Skeletal muscle tissue (tissue), 4 donors: Measurements from ENCODE around the gene DPYD. TPM values are rescaled to one million over a fixed set of nuclear protein-coding genes. Genes with fewer than 3 reads are reported as not detected.

Experiments used
- H3K27ac ChIP-seq: one replicate; pipeline ENCODE4 v1.7.0; 2013; ENCODE audit warnings: mild to moderate bottlenecking, low read depth, low read length, inconsistent platforms
- H3K27me3 ChIP-seq, 3 donors: one replicate each; pipeline ENCODE4 v1.7.0; 2013; ENCODE audit warnings: low read length in 3 of 3; ENCODE audit not compliant: control insufficient read depth in 3 of 3, insufficient read depth in 3 of 3
- H3K36me3 ChIP-seq, 3 donors: one replicate each; pipeline ENCODE4 v1.7.0; 2013; ENCODE audit warnings: low read length in 3 of 3; ENCODE audit not compliant: control insufficient read depth in 3 of 3, insufficient read depth in 3 of 3
- H3K4me1 ChIP-seq, 3 donors: one replicate each; pipeline ENCODE4 v1.7.0; 2013; ENCODE audit warnings: low read length in 3 of 3, mild to moderate bottlenecking in 3 of 3; ENCODE audit not compliant: control insufficient read depth in 3 of 3, insufficient read depth in 3 of 3
- H3K4me3 ChIP-seq, 3 donors: one replicate each; pipeline ENCODE4 v1.7.0; 2013; ENCODE audit warnings: low read length in 3 of 3
- H3K9ac ChIP-seq, 3 donors: one replicate each; pipeline ENCODE4 v1.7.0; 2013; ENCODE audit warnings: low read length in 3 of 3, mild to moderate bottlenecking in 3 of 3, moderate library complexity in 2 of 3, low read depth in 1 of 3
- H3K9me3 ChIP-seq, 3 donors: one replicate each; pipeline ENCODE4 v1.7.0; 2013; ENCODE audit warnings: low read length in 3 of 3; ENCODE audit not compliant: control insufficient read depth in 3 of 3
- total RNA-seq: library from RNA; depleted of rRNA; stranded (reverse); fragments of >200 nt; gene quantifications from one replicate; pipeline ENCODE4 v1.2.3, GENCODE V29; 2014
- donor health status: Osteomylitis.

DPYD gene
- total RNA-seq, 1 donor from 2014 or later = 18.8 TPM

- Histone ChIP-seq H3K9me3 (no peaks in the 10 kb centered on the region), H3K27ac (no peak overlapping the region), H3K4me1 (peaks cover 0 to 2% (median 0%) of the 10 kb centered on the region in 3 donors), H3K9ac (no peak overlapping the region), H3K4me3 (no peak overlapping the region), H3K36me3 (no peaks in the 10 kb centered on the region), H3K27me3 (no peaks in the 10 kb centered on the region)
Observed at GRCh38 chr1:97907886-97908285, 12.9 kb downstream of the DPYD start.

- Histone ChIP-seq H3K4me3 (no peak overlapping the region), H3K36me3 (no peaks in the 10 kb centered on the region), H3K27ac (no peak overlapping the region), H3K4me1 (peaks cover 0 to 2% (median 0%) of the 10 kb centered on the region in 3 donors), H3K9me3 (no peaks in the 10 kb centered on the region), H3K9ac (no peak overlapping the region), H3K27me3 (no peaks in the 10 kb centered on the region)
Observed at GRCh38 chr1:97906567-97907241, 14.1 kb downstream of the DPYD start.

- H3K36me3 ChIP-seq = no peaks in the 10 kb centered on the region
- H3K4me3 ChIP-seq = no peak overlapping the region
- no peaks in the 10 kb centered on the region for H3K27me3 ChIP-seq
- H3K9me3 ChIP-seq = no peaks in the 10 kb centered on the region
- H3K9ac ChIP-seq = no peak overlapping the region
- H3K27ac ChIP-seq = no peak overlapping the region
- peaks cover 0 to 2% (median 0%) of the 10 kb centered on the region in 3 donors for H3K4me1 ChIP-seq
Observed at GRCh38 chr1:97905141-97905940, 15.5 kb downstream of the DPYD start.

GRCh38 chr1:97904534-97904933 lies 16.3 kb downstream of the DPYD start:
- peaks cover 0 to 2% (median 0%) of the 10 kb centered on the region in 3 donors for H3K4me1 ChIP-seq

GRCh38 chr1:97903626-97904025 lies 17.2 kb downstream of the DPYD start:
- no peaks in the 10 kb centered on the region for H3K27me3 ChIP-seq
- H3K9ac ChIP-seq = no peak overlapping the region
- peak overlapping the region; percentile 5 for H3K27ac ChIP-seq
- H3K4me1 ChIP-seq = peaks cover 0 to 2% (median 0%) of the 10 kb centered on the region in 3 donors
- no peak overlapping the region for H3K4me3 ChIP-seq
- no peaks in the 10 kb centered on the region for H3K9me3 ChIP-seq
- H3K36me3 ChIP-seq = no peaks in the 10 kb centered on the region

More at GRCh38 chr1:97904534-97904933, 16.3 kb downstream of the DPYD start:
- Histone ChIP-seq H3K4me3 (no peak overlapping the region), H3K9me3 (no peaks in the 10 kb centered on the region), H3K9ac (no peak overlapping the region), H3K27me3 (no peaks in the 10 kb centered on the region), H3K36me3 (no peaks in the 10 kb centered on the region), H3K27ac (no peak overlapping the region)

- Histone ChIP-seq H3K27ac (no peak overlapping the region), H3K4me1 (peaks cover 0 to 2% (median 0%) of the 10 kb centered on the region in 3 donors)
Observed at GRCh38 chr1:97902067-97902466, 18.8 kb downstream of the DPYD start.

GRCh38 chr1:97901017-97901658 lies 19.7 kb downstream of the DPYD start:
- H3K9ac ChIP-seq = no peak overlapping the region
- H3K4me3 ChIP-seq = no peak overlapping the region
- no peaks in the 10 kb centered on the region for H3K9me3 ChIP-seq
- H3K27me3 ChIP-seq = no peaks in the 10 kb centered on the region
- H3K36me3 ChIP-seq = no peaks in the 10 kb centered on the region
- H3K4me1 ChIP-seq = peaks cover 0 to 2% (median 0%) of the 10 kb centered on the region in 3 donors
- H3K27ac ChIP-seq = no peak overlapping the region

More at GRCh38 chr1:97902067-97902466, 18.8 kb downstream of the DPYD start:
- Histone ChIP-seq H3K36me3 (no peaks in the 10 kb centered on the region), H3K4me3 (no peak overlapping the region), H3K9ac (no peak overlapping the region), H3K27me3 (no peaks in the 10 kb centered on the region), H3K9me3 (no peaks in the 10 kb centered on the region)

- Histone ChIP-seq H3K4me1 (peaks cover 0 to 2% (median 0%) of the 10 kb centered on the region in 3 donors), H3K4me3 (no peak overlapping the region), H3K27ac (no peak overlapping the region), H3K27me3 (no peaks in the 10 kb centered on the region), H3K9me3 (no peaks in the 10 kb centered on the region), H3K9ac (no peak overlapping the region), H3K36me3 (no peaks in the 10 kb centered on the region)
Observed at GRCh38 chr1:97898948-97899347, 21.9 kb downstream of the DPYD start.

GRCh38 chr1:97895278-97895677 lies 25.6 kb downstream of the DPYD start:
- Histone ChIP-seq H3K27me3 (no peaks in the 10 kb centered on the region), H3K4me3 (no peak overlapping the region), H3K9me3 (no peaks in the 10 kb centered on the region), H3K9ac (no peak overlapping the region), H3K36me3 (no peaks in the 10 kb centered on the region), H3K27ac (no peak overlapping the region), H3K4me1 (no peaks in the 10 kb centered on the region)

GRCh38 chr1:97893844-97894243 lies 27.0 kb downstream of the DPYD start:
- no peak overlapping the region for H3K9ac ChIP-seq
- no peak overlapping the region for H3K27ac ChIP-seq
- no peaks in the 10 kb centered on the region for H3K9me3 ChIP-seq
- no peaks in the 10 kb centered on the region for H3K36me3 ChIP-seq
- no peaks in the 10 kb centered on the region for H3K27me3 ChIP-seq
- H3K4me1 ChIP-seq = no peaks in the 10 kb centered on the region
- no peak overlapping the region for H3K4me3 ChIP-seq
